HepG2 (cell line): ENCODE data around the gene PYGB. TPM values are rescaled to one million over a fixed set of nuclear protein-coding genes. Genes with fewer than 3 reads are reported as not detected.
A peak's percentile ranks its signal among the peaks of the same experiment; 100 is the strongest.

Experiments
- CREB3 ChIP-seq: sonication (generic); formaldehyde crosslinking; IDR thresholded peaks from 2 replicates; pipeline ENCODE4 v1.5.0; 2020; ENCODE audit warnings: missing genetic modification reagents
- DNMT1 ChIP-seq: sonication (generic); formaldehyde crosslinking; IDR thresholded peaks from 2 replicates; pipeline ENCODE4 v1.5.1; 2020; ENCODE audit warnings: mild to moderate bottlenecking, missing genetic modification reagents
- HCFC1 ChIP-seq: fragments of 150-350 bp; IDR thresholded peaks from 2 replicates; pipeline ENCODE4 v1.6.1; 2014; ENCODE audit warnings: low read depth, low read length
- HDAC1 ChIP-seq: sonication (generic); formaldehyde crosslinking; IDR thresholded peaks from 2 replicates; pipeline ENCODE4 v1.5.1; 2020; ENCODE audit warnings: mild to moderate bottlenecking, missing genetic modification reagents
- HIVEP1 ChIP-seq: sonication (generic); formaldehyde crosslinking; IDR thresholded peaks from 2 replicates; pipeline ENCODE4 v1.4.0; 2020; ENCODE audit warnings: mild to moderate bottlenecking, missing genetic modification reagents
- HOXA7 ChIP-seq: sonication (generic); formaldehyde crosslinking; IDR thresholded peaks from 2 replicates; pipeline ENCODE4 v1.8.1; 2022; ENCODE audit warnings: mild to moderate bottlenecking, missing genetic modification reagents, moderate library complexity
- JUND ChIP-seq: sonication (generic); formaldehyde crosslinking; IDR thresholded peaks from 2 replicates; pipeline ENCODE4 v1.8.0; 2022; ENCODE audit warnings: mild to moderate bottlenecking, missing genetic modification reagents
- MIER2 ChIP-seq: IDR thresholded peaks from 2 replicates; pipeline ENCODE4 v1.6.1; 2016; ENCODE audit warnings: missing biosample characterization, missing genetic modification reagents
- MIER3 ChIP-seq: IDR thresholded peaks from 2 replicates; pipeline ENCODE4 v1.6.1; 2016; ENCODE audit warnings: missing compliant biosample characterization, borderline replicate concordance
- PPARG ChIP-seq: conservative IDR thresholded peaks from 2 replicates; pipeline ENCODE4 v1.6.1; 2016; ENCODE audit warnings: missing biosample characterization, missing genetic modification reagents
- SALL1 ChIP-seq: sonication (generic); formaldehyde crosslinking; IDR thresholded peaks from 2 replicates; pipeline ENCODE4 v1.8.0; 2022; ENCODE audit warnings: mild to moderate bottlenecking, missing genetic modification reagents
- SMYD3 ChIP-seq: sonication (generic); formaldehyde crosslinking; IDR thresholded peaks from 2 replicates; pipeline ENCODE4 v1.8.1; 2023; ENCODE audit warnings: mild to moderate bottlenecking, missing genetic modification reagents
- SP5 ChIP-seq: IDR thresholded peaks from 2 replicates; pipeline ENCODE4 v1.6.1; 2016; ENCODE audit warnings: low read depth, borderline replicate concordance
- YEATS2 ChIP-seq: sonication (generic); formaldehyde crosslinking; IDR thresholded peaks from 2 replicates; pipeline ENCODE4 v1.4.0; 2020; ENCODE audit warnings: missing genetic modification reagents, borderline replicate concordance
- ZEB1 ChIP-seq: IDR thresholded peaks from 2 replicates; pipeline ENCODE4 v1.6.1; 2012; ENCODE audit warnings: mild to moderate bottlenecking, low read depth, inconsistent platforms; ENCODE audit not compliant: insufficient replicate concordance
- ZIK1 ChIP-seq: sonication (generic); formaldehyde crosslinking; IDR thresholded peaks from 2 replicates; pipeline ENCODE4 v1.5.0; 2020; ENCODE audit warnings: mild to moderate bottlenecking, low read depth, missing genetic modification reagents, borderline replicate concordance
- ZNF101 ChIP-seq: sonication (generic); formaldehyde crosslinking; IDR thresholded peaks from 2 replicates; pipeline ENCODE4 v1.4.0; 2020; ENCODE audit warnings: mild to moderate bottlenecking, low read depth, missing genetic modification reagents, borderline replicate concordance
- ZNF33B ChIP-seq: sonication (generic); formaldehyde crosslinking; IDR thresholded peaks from 2 replicates; pipeline ENCODE4 v1.5.1; 2020; ENCODE audit warnings: mild to moderate bottlenecking, missing genetic modification reagents
- ZNF441 ChIP-seq: sonication (generic); formaldehyde crosslinking; IDR thresholded peaks from 2 replicates; pipeline ENCODE4 v1.7.0; 2021; ENCODE audit warnings: missing genetic modification reagents, borderline replicate concordance
- ZNF576 ChIP-seq: sonication (generic); formaldehyde crosslinking; IDR thresholded peaks from 2 replicates; pipeline ENCODE4 v1.4.0; 2020; ENCODE audit warnings: mild to moderate bottlenecking, missing genetic modification reagents
- ZNF615 ChIP-seq: sonication (generic); formaldehyde crosslinking; IDR thresholded peaks from 2 replicates; pipeline ENCODE4 v1.5.0; 2020; ENCODE audit warnings: mild to moderate bottlenecking, missing genetic modification reagents, borderline replicate concordance
- ZNF616 ChIP-seq: sonication (generic); formaldehyde crosslinking; IDR thresholded peaks from 2 replicates; pipeline ENCODE4 v1.5.0; 2020; ENCODE audit warnings: low read depth, mild to moderate bottlenecking, missing genetic modification reagents
- polyA plus RNA-seq, 8 experiments: library from polyadenylated mRNA; depleted of rRNA in 3 of 8; stranded (reverse) in 7 of 8; unstranded in 1 of 8; fragments of >200 nt; fragmentation: Illumina TruSeq in 4 of 8; extraction: Trizol in 4 of 8; gene quantifications; 2 replicates each; pipeline versions ENCODE4 v1.2.1 to v1.2.3, GENCODE V29; 2011 to 2016; ENCODE audit warnings: low read depth in 4 of 8, missing spikeins in 1 of 8, mixed read lengths in 1 of 8; ENCODE audit not compliant: insufficient read depth in 1 of 8
- total RNA-seq, 5 experiments: library from RNA; depleted of rRNA; stranded (reverse); fragments of >200 nt; fragmentation: Illumina TruSeq; extraction: Trizol; gene quantifications; 2 replicates each; pipeline ENCODE4 v1.2.3, GENCODE V29; 2016; ENCODE audit warnings: low read depth in 1 of 5
- TF ChIP-seq, protein P1 (sequence below): sonication (generic); formaldehyde crosslinking; IDR thresholded peaks from 2 replicates; pipeline ENCODE4 v1.4.0; 2020; ENCODE audit warnings: missing genetic modification reagents, mild to moderate bottlenecking, borderline replicate concordance
- TF ChIP-seq, protein P2 (sequence below): sonication (generic); formaldehyde crosslinking; IDR thresholded peaks from 2 replicates; pipeline ENCODE4 v1.5.1; 2020; ENCODE audit warnings: missing genetic modification reagents, mild to moderate bottlenecking, borderline replicate concordance

PYGB gene
- total and polyA plus RNA-seq, 2 of the 13 experiments (the other 11 are each of a cell fraction or from before 2014, with no cell fraction given), result 24.2 to 86.3 TPM

- peak; percentile 82; the same call in 1 of the 2 replicates for TF ChIP-seq YEATS2 (CRISPR knock-in tag)
- peak; percentile 98 for TF ChIP-seq SALL1
- no peak for TF ChIP-seq MIER2 (CRISPR knock-in tag)
- no peak for TF ChIP-seq ZNF576 (CRISPR knock-in tag)
- no peak for TF ChIP-seq DNMT1 (CRISPR knock-in tag)
- no peak for TF ChIP-seq ZNF615 (CRISPR knock-in tag)
- peak; percentile 96 for TF ChIP-seq PPARG (CRISPR knock-in tag)
- no peak for TF ChIP-seq JUND (CRISPR knock-in tag)
- peak; percentile 91 for TF ChIP-seq HIVEP1 (CRISPR knock-in tag)
- no peak for TF ChIP-seq SMYD3 (CRISPR knock-in tag)
- no peak for TF ChIP-seq HCFC1
- TF ChIP-seq, protein P1, sequence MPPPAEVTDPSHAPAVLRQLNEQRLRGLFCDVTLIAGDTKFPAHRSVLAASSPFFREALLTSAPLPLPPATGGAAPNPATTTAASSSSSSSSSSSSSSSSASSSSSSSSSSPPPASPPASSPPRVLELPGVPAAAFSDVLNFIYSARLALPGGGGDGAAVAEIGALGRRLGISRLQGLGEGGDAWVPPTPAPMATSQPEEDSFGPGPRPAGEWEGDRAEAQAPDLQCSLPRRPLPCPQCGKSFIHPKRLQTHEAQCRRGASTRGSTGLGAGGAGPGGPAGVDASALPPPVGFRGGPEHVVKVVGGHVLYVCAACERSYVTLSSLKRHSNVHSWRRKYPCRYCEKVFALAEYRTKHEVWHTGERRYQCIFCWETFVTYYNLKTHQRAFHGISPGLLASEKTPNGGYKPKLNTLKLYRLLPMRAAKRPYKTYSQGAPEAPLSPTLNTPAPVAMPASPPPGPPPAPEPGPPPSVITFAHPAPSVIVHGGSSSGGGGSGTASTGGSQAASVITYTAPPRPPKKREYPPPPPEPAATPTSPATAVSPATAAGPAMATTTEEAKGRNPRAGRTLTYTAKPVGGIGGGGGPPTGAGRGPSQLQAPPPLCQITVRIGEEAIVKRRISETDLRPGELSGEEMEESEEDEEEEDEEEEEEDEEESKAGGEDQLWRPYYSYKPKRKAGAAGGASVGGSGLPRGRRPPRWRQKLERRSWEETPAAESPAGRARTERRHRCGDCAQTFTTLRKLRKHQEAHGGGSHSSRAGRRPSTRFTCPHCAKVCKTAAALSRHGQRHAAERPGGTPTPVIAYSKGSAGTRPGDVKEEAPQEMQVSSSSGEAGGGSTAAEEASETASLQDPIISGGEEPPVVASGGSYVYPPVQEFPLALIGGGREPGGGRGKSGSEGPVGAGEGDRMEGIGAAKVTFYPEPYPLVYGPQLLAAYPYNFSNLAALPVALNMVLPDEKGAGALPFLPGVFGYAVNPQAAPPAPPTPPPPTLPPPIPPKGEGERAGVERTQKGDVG (CRISPR knock-in tag), result 0 out of 2 replicates have a peak, but pooled peaks have one; percentile 71
- no peak for TF ChIP-seq ZNF101 (CRISPR knock-in tag)
- peak; percentile 94 for TF ChIP-seq HDAC1 (CRISPR knock-in tag)
- peak; percentile 90; the same call in 1 of the 2 replicates for TF ChIP-seq ZNF616 (CRISPR knock-in tag)
- peak; percentile 100 for TF ChIP-seq SP5 (CRISPR knock-in tag)
- TF ChIP-seq ZEB1, result no peak
- TF ChIP-seq ZNF441, result peak; percentile 89
- TF ChIP-seq, protein P2, sequence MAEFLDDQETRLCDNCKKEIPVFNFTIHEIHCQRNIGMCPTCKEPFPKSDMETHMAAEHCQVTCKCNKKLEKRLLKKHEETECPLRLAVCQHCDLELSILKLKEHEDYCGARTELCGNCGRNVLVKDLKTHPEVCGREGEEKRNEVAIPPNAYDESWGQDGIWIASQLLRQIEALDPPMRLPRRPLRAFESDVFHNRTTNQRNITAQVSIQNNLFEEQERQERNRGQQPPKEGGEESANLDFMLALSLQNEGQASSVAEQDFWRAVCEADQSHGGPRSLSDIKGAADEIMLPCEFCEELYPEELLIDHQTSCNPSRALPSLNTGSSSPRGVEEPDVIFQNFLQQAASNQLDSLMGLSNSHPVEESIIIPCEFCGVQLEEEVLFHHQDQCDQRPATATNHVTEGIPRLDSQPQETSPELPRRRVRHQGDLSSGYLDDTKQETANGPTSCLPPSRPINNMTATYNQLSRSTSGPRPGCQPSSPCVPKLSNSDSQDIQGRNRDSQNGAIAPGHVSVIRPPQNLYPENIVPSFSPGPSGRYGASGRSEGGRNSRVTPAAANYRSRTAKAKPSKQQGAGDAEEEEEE (CRISPR knock-in tag), result no peak
- TF ChIP-seq ZIK1 (CRISPR knock-in tag), result peak; percentile 98
- TF ChIP-seq CREB3 (CRISPR knock-in tag), result 0 out of 2 replicates have a peak, but pooled peaks have one; percentile 12
- TF ChIP-seq HOXA7 (CRISPR knock-in tag), result no peak
- TF ChIP-seq MIER3 (CRISPR knock-in tag), result peak; percentile 90; the same call in 1 of the 2 replicates
- peak; percentile 96 for TF ChIP-seq ZNF33B (CRISPR knock-in tag)
Observed at GRCh38 chr20:25338112-25339023, 90.5 kb downstream of the PYGB start (continued).
